Raji (cell line): Measurements from ENCODE around the gene BCAM.

Source experiments
- POLR2A ChIP-seq: IDR thresholded peaks from 2 replicates; pipeline ENCODE4 v1.6.1; 2011; ENCODE audit warnings: low read depth, low read length, control low read depth; ENCODE audit not compliant: insufficient read depth

The BCAM gene, protein sequence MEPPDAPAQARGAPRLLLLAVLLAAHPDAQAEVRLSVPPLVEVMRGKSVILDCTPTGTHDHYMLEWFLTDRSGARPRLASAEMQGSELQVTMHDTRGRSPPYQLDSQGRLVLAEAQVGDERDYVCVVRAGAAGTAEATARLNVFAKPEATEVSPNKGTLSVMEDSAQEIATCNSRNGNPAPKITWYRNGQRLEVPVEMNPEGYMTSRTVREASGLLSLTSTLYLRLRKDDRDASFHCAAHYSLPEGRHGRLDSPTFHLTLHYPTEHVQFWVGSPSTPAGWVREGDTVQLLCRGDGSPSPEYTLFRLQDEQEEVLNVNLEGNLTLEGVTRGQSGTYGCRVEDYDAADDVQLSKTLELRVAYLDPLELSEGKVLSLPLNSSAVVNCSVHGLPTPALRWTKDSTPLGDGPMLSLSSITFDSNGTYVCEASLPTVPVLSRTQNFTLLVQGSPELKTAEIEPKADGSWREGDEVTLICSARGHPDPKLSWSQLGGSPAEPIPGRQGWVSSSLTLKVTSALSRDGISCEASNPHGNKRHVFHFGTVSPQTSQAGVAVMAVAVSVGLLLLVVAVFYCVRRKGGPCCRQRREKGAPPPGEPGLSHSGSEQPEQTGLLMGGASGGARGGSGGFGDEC

DNA sequence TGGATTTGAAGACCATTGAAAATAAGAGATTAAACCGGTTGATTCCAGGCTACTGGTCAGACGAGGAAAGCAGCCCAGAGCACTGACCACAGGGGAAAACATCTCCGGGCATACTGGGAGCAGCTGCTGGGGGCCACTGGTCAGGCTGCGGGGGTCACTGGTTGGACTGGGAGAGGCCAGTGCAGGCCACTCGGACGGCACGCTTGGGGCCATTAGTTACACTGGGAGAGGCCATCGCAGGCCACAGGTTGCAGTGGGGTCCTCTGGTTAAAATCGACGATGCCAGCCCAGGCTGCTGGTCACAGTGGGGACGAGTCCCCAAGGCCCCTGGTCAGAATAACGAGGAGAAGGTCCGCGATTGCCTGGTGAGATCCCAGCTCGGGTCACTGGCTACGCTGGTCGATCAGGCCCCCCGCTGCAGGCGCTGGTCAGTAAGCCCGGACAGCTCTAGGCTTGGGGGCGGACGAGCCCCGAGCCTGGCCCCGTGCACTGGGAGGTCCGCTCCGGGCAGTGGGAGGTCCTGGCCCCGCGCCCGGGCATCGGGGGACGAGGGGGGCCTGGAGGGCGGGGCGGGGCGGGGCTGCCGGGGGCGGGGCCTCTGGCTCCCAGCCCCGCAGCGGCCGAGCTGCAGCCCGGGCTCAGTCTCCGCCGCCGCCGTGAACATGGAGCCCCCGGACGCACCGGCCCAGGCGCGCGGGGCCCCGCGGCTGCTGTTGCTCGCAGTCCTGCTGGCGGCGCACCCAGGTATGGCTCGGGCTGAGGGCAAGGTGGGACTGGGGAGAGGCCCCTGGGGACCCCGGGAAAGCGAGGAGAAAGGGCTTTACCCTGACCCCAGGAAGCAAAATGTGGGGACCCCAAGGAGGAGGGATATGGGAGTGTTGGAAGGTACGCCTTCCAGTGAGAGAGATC is at the start of gene BCAM:
Gene BCAM, plus strand, starts transcription at position 641 of the 909 bp plus-strand sequence. Its CDS starts 22 bp downstream, at position 663.
- no peak for TF ChIP-seq POLR2A

- TF ChIP-seq POLR2A: no peak
Observed at GRCh38 chr19:44762038-44762437, 46.9 kb upstream of the BCAM start.

GRCh38 chr19:44765033-44765948 is 43.6 kb upstream of the BCAM start:
- TF ChIP-seq POLR2A: no peak

DNA sequence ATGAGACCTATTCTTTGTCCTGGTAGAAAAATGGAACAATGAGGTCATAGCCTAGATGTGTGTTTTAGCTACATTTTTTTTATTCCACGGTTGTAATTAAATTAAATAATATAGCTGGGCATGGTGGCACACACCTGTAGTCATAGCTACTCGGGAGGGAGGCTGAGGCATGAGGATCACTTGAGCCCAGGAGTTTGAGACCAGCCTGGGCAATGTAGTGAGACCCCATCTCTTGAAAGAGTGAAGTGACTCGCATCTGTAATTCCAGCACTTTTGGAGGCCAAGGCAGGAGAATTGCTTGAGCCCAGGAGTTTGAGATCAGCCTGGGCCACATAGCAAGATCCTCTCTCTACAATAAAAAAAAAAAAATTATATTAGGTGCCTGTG is 43.0 kb upstream of the BCAM start:
- no peak for TF ChIP-seq POLR2A

DNA sequence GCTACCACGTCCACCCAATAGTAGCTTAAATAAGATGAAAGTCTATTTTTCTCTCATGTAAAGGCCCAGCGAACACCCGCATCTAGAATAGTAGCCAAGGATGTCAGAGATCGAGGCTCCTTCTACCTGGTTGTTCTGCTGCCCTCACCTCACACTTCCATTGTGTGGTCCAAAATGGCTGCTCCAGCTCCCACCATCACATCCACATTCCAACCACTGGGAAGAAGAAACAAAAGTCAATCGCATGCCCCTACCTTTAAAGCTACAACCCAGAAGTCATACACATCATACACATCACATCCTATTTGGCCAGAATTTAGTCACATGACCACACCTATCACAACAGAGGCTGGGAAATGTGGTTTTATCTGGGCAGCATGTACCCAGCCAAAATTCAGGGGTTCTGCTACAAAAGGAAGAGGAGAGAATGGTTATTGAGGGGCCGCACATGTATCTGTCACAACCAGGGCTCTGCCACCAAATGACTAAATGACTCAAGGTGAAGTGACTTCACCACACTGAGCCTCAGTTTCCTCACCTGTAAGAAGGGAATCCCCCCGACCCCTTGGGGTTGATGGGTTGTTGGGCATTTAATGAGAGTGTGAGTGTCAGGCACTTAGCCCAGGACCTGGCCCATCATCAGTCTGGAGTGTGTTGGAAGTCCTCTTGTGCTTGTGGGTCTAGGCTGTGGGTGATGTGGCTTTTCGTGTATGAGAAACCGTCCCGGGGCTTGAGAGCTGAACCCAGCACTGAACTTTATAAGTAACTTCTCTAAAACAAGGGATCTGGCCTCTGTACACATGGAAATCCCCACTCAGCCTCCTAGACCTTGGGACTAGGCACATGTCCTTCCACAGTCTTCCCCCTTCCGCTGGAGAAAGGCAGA is 41.4 kb upstream of the BCAM start:
- no peak for TF ChIP-seq POLR2A

- TF ChIP-seq POLR2A: 0 out of 2 replicates have a peak, but pooled peaks have one; percentile 13
Observed at GRCh38 chr19:44770550-44771257, 38.2 kb upstream of the BCAM start.

DNA sequence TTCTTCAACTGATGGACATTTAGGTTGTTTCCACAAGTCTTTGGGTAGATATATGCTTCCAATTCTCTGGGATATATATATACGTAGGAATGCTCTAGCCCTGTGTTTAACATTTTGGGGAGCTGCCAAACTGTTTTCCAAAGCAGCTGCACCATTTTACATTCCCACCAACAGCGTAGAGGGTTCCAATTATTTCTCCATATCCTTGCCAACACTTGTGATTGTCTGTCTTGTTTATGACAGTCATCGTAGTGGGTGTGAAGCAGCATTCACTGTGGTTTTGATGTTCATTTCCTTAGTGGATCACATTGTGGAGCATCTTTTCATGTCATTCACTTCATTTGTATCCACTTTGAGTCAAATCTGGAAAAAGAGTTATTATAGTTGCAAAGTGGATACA is 35.9 kb upstream of the BCAM start:
- no peak for TF ChIP-seq POLR2A

- no peak for TF ChIP-seq POLR2A
Observed at GRCh38 chr19:44775676-44776240, 33.1 kb upstream of the BCAM start.

DNA sequence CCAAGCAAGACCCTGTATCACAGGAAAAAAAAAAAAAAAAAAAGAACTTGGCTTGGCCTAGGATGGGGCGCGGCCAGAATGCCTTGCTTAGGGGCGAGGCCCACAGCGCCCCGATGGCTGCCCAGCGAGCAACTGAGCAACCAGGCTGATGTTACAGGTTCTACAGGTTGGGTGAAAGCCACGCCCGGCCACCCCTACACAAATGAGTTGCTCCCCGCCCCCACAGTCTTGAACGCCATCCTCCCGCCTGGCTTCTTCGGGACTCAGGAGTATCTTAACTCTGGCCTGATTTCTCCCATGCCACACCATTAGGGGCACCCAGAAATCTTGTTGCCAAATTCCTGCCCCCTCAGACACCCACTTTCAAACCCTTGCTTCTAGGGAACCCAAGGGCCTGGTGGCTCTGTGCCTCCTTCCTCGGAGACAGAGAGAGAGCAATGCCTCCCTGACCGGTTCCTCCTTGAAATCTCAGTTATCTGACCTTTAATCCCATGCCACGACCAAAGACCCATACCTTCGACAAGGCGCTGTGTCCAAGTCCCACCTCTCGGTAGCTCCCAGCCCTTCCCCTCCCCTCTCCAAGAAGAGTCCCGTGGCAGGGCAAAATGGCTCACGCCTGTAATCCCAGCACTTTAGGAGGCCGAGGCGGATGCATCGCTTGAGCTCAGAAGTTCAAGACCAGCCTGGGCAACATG is 32.4 kb upstream of the BCAM start:
- no peak for TF ChIP-seq POLR2A

GRCh38 chr19:44777715-44778347 is 31.1 kb upstream of the BCAM start, which contains the start of gene CBLC:
CBLC (plus strand) TSS chr19:44777890; CDS start chr19:44777932, 42 bp downstream.
- TF ChIP-seq POLR2A: no peak

DNA sequence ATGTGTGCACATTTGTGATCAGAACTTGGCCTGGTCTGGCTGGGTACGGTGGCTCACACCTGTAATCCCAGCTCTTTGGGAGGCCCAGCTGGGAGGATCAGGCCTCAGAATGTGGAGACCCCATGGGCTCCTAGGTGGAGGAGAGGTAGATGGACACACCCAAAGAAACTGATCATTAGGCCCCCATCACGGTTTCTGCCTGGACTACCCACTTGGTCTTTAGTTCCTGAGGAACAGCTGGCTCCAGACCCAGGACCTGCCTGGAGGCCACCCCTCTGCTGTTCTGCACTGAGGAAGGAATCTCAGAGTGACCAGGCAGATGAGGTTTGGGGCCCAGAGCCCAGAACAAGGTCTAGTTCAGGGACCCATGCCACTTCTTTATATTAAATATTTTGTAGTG is 29.8 kb upstream of the BCAM start:
- no peak for TF ChIP-seq POLR2A
